Stomach (tissue), 9 donors: ENCODE data around the gene BRMS1. TPM values are rescaled to one million over a fixed set of nuclear protein-coding genes. Genes with fewer than 3 reads are reported as not detected.
A peak's percentile ranks its signal among the peaks of the same experiment; 100 is the strongest.

Experiments
- DNase-seq, 2 donors: peaks; one replicate each; pipeline versions ENCODE4 v3.0.0 to v3.0.0-alpha.2; 2013 to 2019
- H3K27ac ChIP-seq, 5 donors: fragments of 200-600 bp in 4 of 5; sonication (generic) in 4 of 5; one replicate each; pipeline ENCODE4 v1.5.1; 2013 to 2019; ENCODE audit warnings: mild to moderate bottlenecking in 1 of 5, moderate library complexity in 1 of 5
- H3K27me3 ChIP-seq, 3 donors: fragments of 200-600 bp; sonication (generic); one replicate each; pipeline ENCODE4 v1.5.1; 2017 to 2019; ENCODE audit warnings: mixed run types in 1 of 3
- H3K36me3 ChIP-seq, 4 donors: fragments of 200-600 bp; sonication (generic); 1 replicate in 3 of 4; 2 replicates in 1 of 4; pipeline ENCODE4 v1.5.1; 2016 to 2019
- H3K4me1 ChIP-seq, 4 donors: fragments of 200-600 bp; sonication (generic); one replicate each; pipeline ENCODE4 v1.5.1; 2016 to 2019
- H3K4me3 ChIP-seq, 4 donors: fragments of 200-600 bp; sonication (generic) in 3 of 4; one replicate each; pipeline ENCODE4 v1.5.1; 2016 to 2019; ENCODE audit warnings: mild to moderate bottlenecking in 1 of 4
- H3K9me3 ChIP-seq, 4 donors: fragments of 200-600 bp; sonication (generic); one replicate each; pipeline ENCODE4 v1.5.1; 2016 to 2019
- CTCF ChIP-seq, 7 experiments: fragments of 450-650 bp in 4 of 7; fragments of 200-600 bp in 3 of 7; sonication (generic) in 3 of 7; IDR thresholded peaks; one replicate each; pipeline ENCODE4 v1.5.1; 2016 to 2019; ENCODE audit warnings: antibody characterized with exemption in 7 of 7, control low read depth in 2 of 7, mild to moderate bottlenecking in 1 of 7
- EP300 ChIP-seq: sonication (generic); formaldehyde crosslinking; IDR thresholded peaks from one replicate; pipeline ENCODE4 v1.6.1; 2017; ENCODE audit warnings: antibody characterized with exemption
- POLR2A ChIP-seq, 4 donors: fragments of 450-650 bp; IDR thresholded peaks; one replicate each; pipeline ENCODE4 v1.6.1; 2016; ENCODE audit warnings: antibody characterized with exemption in 4 of 4, control low read depth in 2 of 4, mild to moderate bottlenecking in 1 of 4, moderate library complexity in 1 of 4
- POLR2AphosphoS5 ChIP-seq, 3 donors: sonication (generic); formaldehyde crosslinking; IDR thresholded peaks; one replicate each; pipeline ENCODE4 v1.6.1; 2016; ENCODE audit warnings: antibody characterized with exemption in 3 of 3
- WGBS, 5 donors: extraction: QIAGEN DNeasy Blood & Tissue Kit in 3 of 5; methylation state at CpG; one replicate each; pipeline versions ENCODE4 v1.1.5 to v1.1.7; 2013 to 2018; 5-methylcytosine and 5-hydroxymethylcytosine counted together
- intact Hi-C: fragments of 100-400 bp; cut with DNase I; formaldehyde crosslinking; loops from one replicate; pipeline ENCODE4 v1.15.1; 2023; ENCODE audit warnings: low total_unique reads
- polyA plus RNA-seq, 3 donors: library from polyadenylated mRNA; stranded (reverse); fragments of 200-250 nt; gene quantifications; one replicate each; pipeline ENCODE4 v1.2.3, GENCODE V29; 2013
- total RNA-seq, 5 donors: library from RNA; depleted of rRNA; stranded (reverse); fragments of >200 nt; gene quantifications; one replicate each; pipeline versions ENCODE4 v1.1.0 to v1.2.3, GENCODE V29; 2014 to 2016
- donor health status: healthy with polysubstance abuse.
- donor health status: Bipolar disorder and iron deficiency.
- donor health status: healthy.

Gene BRMS1
- total and polyA plus RNA-seq, 8 donors = 14.6 to 105 (median 62.1) TPM

GRCh38 chr11:66367561-66368312, 22.8 kb upstream of the BRMS1 start:
- Histone ChIP-seq H3K9me3 (no peaks in the 10 kb centered on the region), H3K4me3 (no peak overlapping the region), H3K27ac (no peak overlapping the region), H3K27me3 (peaks cover 6 to 20% (median 11%) of the 10 kb centered on the region in 3 donors), H3K4me1 (peaks cover 17 to 45% (median 37%) of the 10 kb centered on the region in 4 donors), H3K36me3 (peaks cover 0 to 2% (median 0%) of the 10 kb centered on the region in 4 donors)
- no peak for TF ChIP-seq EP300
- no peak for TF ChIP-seq POLR2A (IDR thresholded peaks at IDR 0.05)
- no peak for TF ChIP-seq POLR2AphosphoS5 (IDR thresholded peaks at IDR 0.05)
- TF ChIP-seq CTCF (IDR thresholded peaks at IDR 0.05) = no peak
- 79 to 87% (median 81%) methylated on average over 14 to 15 of the region's 15 CpGs for WGBS, 5 donors
- intact Hi-C loops = no loop called here
- no peak for DNase-seq

GRCh38 chr11:66366844-66367477, 22.1 kb upstream of the BRMS1 start:
- intact Hi-C loops = no loop called here
- Histone ChIP-seq H3K4me3 (no peak overlapping the region), H3K27me3 (peaks cover 6 to 12% (median 11%) of the 10 kb centered on the region in 3 donors), H3K9me3 (no peaks in the 10 kb centered on the region), H3K4me1 (peaks cover 17 to 41% (median 31%) of the 10 kb centered on the region in 4 donors), H3K27ac (no peak overlapping the region), H3K36me3 (peaks cover 0 to 10% (median 0%) of the 10 kb centered on the region in 4 donors)
- DNase-seq = no peak
- TF ChIP-seq POLR2AphosphoS5 (IDR thresholded peaks at IDR 0.05) = no peak
- no peak for TF ChIP-seq EP300
- no peak for TF ChIP-seq POLR2A (IDR thresholded peaks at IDR 0.05)
- WGBS, 5 donors = 87 to 93% (median 91%) methylated on average over 8 of the region's 8 CpGs

DNA sequence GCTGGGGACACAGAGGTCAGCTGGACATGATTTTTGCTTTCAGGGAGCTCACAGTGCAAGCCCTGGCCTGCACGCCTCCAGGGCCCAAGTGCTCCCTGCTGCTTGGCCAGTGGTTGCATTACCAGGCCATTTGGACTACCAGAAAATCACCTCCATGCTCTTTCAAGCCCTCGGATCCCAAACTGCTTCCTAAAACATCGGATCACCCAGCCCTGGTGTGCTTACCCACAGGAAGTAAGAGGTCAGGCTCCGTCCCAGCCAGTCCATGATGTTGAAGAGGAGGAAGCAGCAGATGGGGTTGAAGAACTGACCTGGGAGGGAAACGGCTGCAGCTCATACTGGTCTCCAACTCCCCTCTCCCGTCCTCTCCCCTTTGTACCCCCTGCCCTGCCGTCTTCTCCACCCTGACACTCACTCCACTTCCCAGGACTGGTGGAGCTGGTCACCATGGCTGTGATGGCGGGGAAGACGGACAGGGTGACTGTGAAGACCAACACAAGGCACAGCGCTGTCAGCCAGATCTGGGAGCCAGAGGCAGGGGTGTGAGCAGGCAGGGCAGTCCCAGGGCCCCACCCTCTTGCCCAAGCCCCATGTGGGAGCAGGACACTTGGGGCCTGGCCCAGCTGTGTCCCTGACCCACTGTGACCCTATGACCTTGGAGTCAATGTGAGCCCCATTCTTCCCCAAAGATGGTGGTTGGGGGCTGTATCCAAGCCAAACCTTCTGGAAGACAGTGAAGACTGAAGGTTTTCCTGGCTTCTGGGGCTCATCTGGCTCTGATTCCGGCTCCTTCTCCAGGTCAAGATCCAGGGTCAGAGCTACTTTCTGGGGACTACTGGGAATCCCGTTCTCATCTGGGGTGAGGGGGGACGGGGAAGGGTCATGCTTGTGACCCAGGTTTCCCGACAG, 21.1 kb upstream of the BRMS1 start:
- 70 to 83% (median 77%) methylated on average over 14 of the region's 14 CpGs for WGBS, 5 donors
- Histone ChIP-seq H3K36me3 (peaks cover 0 to 18% (median 8%) of the 10 kb centered on the region in 4 donors), H3K27me3 (peaks cover 0 to 2% (median under 1%) of the 10 kb centered on the region in 3 donors), H3K4me3 (no peak overlapping the region), H3K27ac (peak overlapping the region in 2 of 5 donors; percentile 6 to 38), H3K9me3 (no peaks in the 10 kb centered on the region), H3K4me1 (peaks cover 9 to 31% (median 21%) of the 10 kb centered on the region in 4 donors)
- no peak for TF ChIP-seq POLR2AphosphoS5 (IDR thresholded peaks at IDR 0.05)
- intact Hi-C loops = no loop called here
- no peak for DNase-seq

- H3K36me3 ChIP-seq = peaks cover 0 to 18% (median 15%) of the 10 kb centered on the region in 4 donors
Observed at GRCh38 chr11:66365166-66365565, 20.3 kb upstream of the BRMS1 start.

More at GRCh38 chr11:66365166-66365565, 20.3 kb upstream of the BRMS1 start:
- Histone ChIP-seq H3K27ac (peak overlapping the region in 1 of 5 donors; percentile 38), H3K27me3 (no peaks in the 10 kb centered on the region), H3K4me1 (peaks cover 4 to 25% (median 14%) of the 10 kb centered on the region in 4 donors), H3K4me3 (no peak overlapping the region), H3K9me3 (no peaks in the 10 kb centered on the region)
- 86 to 96% (median 91%) methylated on average over 6 of the region's 6 CpGs for WGBS, 5 donors
- TF ChIP-seq CTCF (IDR thresholded peaks at IDR 0.05) = no peak
- TF ChIP-seq POLR2AphosphoS5 (IDR thresholded peaks at IDR 0.05) = no peak
- TF ChIP-seq EP300 = no peak
- TF ChIP-seq POLR2A (IDR thresholded peaks at IDR 0.05) = no peak
- intact Hi-C loops = no loop called here
- DNase-seq = no peak
